HG03439 (cell line): ENCODE data around the gene FAM83D.
"Not testable (repeated sequence)": the region's sequence is repeated elsewhere in the genome, so short reads cannot be mapped to it uniquely, and the experiment has no call there.

Source experiments
- ATAC-seq: cut with Tn5 transposase; IDR thresholded peaks from one replicate; pipeline ENCODE4 v1.9.1; 2021; ENCODE audit warnings: mild to moderate bottlenecking, moderate library complexity; ENCODE audit not compliant: unreplicated experiment

The FAM83D gene

DNA sequence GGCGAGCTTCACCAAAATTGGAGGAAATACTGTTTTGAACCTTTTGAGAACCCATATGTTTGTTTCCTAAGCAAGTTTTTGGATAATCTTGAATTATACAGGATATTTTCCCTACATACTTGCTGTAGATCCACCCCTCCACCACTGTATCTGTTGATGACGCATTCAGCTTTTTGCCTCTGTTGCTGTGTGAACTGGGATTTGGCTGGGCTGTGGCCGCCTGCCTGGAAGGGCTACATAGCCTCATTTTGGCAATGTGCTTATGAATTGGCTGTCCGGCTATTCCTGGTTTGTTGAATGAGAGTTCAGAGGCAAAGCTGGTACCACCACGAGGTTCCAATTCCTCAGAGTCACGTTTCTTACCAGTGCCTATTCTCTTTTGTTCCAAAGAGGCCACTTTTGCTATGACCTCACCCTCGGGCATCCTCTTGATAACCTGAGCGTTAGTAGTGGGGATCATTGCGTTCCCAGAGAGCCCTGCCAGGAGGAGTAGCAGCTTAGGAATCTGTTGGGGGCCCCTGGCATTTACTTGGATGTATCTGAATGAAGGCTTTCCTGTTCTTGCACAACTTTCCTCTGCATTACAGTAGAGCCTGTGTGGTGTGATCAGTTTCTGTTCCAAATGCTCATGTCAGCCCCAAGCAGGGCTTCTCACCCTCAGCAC is 6.4 kb downstream of the FAM83D start:
- ATAC-seq, result no peak

DNA sequence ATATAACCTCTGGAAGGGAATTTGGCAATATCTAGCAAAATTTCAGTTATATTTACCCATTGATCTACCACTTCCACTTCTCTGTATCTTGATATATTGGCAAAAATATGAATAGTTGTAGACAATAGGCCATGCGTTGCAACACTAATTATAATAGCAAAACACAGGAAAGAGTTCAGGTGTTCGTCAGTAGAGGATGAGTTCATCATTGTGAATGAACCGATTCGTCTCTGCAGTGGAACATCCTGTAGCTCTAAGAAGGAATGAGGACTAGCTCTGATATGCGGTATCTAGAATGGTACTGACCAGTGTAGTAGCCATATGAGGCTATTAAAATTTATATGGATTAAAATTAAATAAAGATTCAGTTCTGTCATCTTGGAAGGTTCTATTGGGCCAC is 8.3 kb downstream of the FAM83D start:
- ATAC-seq, result no peak

DNA sequence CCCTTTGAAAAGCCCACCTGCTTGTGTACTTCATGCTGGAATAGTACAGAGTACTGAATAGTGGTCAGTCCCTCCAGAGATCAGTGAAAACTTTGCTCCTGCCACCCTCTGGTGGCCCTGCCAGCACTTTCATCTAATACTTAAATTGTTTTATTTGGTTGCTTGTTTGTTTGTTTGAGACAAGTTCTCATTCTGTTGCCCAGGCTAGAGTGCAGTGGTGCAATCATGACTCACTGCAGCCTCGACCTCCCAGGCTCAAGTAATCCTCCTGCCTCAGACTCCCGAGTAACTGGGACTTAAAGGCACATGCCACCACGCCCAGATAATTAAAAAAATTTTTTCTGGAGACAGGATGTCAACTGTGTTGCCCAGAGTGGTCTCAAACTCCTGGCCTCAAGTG is 9.1 kb downstream of the FAM83D start:
- no peak for ATAC-seq

DNA sequence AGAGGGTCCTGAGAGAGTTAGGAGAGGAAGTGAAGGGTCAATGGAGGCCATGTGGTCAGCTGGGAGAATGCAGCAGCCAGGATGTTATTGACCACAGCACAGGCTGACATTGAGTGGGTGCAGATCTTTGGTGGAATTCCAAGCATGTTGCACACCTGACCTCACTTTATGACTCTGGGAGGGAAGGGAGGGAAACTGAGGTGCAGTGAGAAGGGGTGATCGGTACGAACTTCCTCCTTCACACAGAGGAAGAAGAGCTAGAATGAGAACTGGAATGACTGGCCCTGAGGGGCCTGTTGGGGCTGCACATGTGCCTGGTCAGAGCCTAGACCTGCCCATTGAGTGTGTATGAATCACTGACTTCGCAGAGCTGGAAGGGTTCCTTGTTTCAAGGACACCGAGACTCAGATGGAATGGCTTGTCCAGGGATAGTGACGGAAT is 9.8 kb downstream of the FAM83D start:
- no peak for ATAC-seq

DNA sequence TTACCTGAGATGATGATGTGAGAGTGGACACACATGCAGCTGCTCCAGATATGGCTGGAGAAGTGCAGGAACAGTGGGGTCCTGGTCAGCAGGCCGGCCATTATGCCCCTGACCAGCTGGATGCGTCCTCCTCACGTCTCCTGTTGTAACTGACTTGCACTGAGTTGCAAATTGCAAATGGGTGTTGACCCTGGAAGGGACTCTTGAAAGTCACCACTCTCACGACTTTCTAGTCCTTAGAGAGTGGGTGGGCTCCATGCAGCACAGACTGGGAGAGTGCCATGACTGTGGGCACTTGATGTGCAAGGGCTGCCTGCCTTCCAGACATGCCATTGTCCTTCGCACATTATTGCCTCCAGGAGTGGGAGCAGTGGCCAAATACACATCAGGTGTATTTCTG is 10.8 kb downstream of the FAM83D start:
- no peak for ATAC-seq

DNA sequence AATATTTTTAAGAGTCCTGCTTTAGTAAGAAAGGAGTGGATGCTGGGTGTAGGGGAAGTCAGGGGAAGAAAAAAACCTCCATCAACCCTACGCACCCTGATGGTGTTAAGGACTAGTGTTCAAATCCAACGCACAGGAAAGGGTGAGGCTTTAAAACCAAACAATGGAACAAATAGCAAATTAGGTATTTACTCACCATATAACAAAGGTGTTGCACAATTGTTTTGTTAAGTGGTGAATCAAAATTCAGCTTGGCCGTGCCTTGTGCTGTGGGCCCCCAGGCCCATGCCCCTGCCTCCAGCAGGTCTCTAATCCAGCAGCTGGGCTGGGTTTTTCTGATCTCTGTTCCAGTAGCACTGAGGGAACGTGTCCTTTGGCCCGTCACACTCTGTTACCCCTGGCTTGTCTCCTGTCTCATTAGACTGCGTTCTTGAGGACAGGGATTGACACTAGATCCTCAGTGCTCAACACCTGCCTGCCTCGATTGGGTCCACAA is 11.8 kb downstream of the FAM83D start:
- no peak for ATAC-seq

DNA sequence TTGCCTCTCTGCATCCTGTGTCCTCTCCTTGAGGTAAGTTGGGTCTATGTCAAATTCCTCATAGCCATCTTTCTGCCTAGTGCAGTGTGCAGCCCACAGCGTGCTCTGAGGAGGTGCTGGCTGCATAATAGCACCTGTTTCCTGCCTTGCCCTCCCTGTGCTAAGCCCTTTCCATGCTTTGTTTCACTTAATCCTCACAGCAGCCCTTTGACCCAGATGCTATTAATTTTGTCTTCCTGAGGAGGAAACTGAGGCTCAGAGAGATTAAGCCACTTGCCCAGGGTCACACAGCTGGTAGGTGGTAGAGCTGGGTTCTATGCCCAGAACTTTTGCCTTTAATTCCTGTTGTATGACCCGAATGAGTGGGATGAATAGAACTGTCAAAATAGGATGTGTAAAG is 13.5 kb downstream of the FAM83D start:
- ATAC-seq, result no peak

DNA sequence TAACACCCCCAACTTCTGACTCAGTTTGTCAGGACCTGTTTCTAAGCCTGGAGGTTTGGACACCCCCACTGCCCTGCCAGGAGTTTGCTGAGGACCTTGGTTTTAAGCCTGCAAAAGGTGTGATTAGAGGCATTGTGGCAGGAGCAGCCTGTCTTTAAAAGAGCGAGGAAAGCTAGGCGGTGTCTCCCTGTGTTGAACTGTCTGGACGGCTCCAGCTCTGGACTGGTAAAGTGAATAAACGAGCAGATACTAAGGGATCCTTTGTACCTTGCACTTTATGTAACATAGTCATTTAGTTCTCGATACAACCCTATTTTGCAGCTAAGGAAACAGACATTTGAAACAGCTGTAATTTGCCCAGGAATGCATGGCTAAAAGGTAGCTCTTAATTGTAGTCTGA is 14.4 kb downstream of the FAM83D start:
- ATAC-seq, result no peak

DNA sequence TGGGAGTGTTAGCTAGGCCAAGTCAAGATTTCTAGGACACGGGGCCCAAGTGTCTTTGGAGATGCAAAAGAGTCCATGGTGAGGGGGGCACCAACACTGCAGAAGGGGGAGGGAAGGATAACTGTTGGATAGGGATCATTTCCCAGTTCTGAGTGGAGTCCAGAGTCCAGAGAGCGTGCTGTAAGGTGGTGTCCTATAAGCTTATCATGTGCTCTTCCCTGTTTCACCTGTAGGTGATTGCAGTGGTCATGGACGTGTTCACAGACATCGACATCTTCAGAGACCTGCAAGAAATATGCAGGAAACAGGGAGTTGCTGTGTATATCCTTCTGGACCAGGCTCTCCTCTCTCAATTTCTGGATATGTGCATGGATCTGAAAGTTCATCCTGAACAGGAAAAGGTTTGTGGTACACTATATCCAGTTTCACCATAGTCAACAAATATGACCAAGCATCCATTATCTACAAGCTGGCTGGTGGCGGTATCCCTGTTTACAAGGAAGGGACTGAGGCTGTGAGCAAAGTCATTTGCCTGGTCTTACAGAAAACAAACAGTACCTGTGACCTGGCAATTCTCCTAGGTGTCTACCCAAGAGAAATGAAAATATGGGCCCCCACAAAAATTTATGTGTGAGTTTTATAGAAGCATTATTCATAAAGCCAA is 15.6 kb downstream of the FAM83D start:
- no peak for ATAC-seq

DNA sequence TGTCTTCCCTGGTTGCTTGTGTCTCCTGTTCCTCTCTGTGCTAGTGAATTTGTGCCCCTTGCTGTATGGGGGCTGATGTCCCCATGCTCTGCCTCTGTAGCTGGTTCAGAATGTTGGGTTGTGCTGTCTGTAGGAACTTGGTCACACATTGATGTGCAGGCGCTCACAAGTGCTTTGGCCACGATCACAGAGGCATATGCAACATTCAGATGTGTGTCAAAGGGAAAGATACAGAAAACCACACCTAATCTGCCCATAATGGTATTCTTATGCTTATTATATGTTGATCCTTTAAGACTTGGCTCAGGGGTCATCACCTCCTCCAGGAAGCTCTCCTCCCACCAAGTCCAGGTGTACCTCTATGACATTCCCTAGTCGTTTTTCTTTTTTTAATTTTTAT is 18.8 kb downstream of the FAM83D start:
- no peak for ATAC-seq

DNA sequence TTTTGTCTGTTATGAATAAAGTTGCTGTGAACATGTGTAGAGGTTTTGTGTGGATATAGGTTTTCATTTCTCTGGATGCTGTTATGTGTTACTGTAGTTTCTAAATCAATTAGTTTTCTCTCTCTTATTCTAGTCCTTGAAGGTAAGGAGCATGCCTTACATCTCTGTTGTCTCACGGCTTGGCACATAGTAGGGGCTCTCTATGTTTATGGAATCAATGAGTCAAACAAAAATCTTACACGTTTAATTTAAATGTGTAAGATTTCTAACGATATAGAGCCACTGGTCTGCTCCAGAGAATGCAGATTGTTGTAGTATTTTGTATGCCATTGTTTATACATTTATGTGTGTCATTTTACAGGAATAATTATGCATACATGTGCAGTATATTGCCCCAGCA is 20.6 kb downstream of the FAM83D start:
- no peak for ATAC-seq

DNA sequence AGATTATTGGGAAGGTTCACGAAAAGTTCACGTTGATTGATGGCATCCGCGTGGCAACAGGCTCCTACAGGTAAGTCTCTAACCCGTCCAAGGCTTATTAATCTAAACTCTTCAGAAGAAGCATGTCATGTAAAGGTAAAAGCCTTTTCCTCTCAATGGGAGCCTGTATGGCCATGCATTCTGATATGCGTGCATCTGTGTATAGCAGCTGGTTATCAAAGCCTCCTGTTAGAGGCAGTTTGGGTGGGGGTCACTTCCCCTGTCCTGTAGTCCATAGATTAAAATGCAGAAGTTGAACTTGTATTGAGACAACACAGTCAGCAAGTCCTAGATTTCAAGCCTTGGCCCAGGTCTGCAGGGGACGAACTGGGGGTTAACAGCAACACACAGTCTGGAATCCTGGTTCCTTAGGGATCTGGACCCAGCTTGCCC is 21.7 kb downstream of the FAM83D start:
- no peak for ATAC-seq

DNA sequence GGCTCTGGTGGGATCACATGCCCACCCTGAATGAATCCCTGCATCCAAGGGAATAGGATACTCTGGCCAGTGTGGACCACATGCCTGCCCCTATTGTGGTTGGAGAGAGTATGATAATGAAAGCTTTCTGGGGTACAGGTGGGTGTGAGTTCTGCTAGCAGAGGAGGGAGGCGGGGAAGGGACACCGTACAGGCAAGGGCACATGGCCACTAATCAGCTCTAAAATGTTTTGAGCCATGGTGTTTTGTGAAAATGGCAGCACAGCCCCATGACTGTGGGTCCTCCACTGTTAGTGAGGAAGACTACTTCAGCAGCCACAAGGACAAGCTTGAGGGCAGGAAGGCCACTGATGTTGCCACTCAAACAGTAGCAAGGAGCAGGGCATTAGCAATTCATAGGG is 24.0 kb downstream of the FAM83D start:
- ATAC-seq, result no peak

DNA sequence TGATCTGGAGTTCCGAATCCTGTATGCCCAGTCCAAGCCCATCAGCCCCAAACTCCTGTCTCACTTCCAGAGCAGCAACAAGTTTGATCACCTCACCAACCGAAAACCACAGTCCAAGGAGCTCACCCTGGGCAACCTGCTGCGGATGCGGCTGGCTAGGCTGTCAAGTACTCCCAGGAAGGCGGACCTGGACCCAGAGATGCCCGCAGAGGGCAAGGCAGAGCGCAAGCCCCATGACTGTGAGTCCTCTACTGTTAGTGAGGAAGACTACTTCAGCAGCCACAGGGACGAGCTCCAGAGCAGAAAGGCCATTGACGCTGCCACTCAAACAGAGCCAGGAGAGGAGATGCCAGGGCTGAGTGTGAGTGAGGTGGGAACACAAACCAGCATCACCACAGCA is 25.4 kb downstream of the FAM83D start:
- ATAC-seq, result no peak

DNA sequence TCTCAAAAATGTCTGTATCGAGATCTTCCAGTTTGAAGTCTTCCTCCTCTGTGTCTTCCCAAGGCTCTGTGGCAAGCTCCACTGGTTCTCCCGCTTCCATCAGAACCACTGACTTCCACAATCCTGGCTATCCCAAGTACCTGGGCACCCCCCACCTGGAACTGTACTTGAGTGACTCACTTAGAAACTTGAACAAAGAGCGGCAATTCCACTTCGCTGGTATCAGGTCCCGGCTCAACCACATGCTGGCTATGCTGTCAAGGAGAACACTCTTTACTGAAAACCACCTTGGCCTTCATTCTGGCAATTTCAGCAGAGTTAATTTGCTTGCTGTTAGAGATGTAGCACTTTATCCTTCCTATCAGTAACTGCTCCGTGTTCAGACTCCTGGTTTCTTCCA is 25.9 kb downstream of the FAM83D start:
- no peak for ATAC-seq

DNA sequence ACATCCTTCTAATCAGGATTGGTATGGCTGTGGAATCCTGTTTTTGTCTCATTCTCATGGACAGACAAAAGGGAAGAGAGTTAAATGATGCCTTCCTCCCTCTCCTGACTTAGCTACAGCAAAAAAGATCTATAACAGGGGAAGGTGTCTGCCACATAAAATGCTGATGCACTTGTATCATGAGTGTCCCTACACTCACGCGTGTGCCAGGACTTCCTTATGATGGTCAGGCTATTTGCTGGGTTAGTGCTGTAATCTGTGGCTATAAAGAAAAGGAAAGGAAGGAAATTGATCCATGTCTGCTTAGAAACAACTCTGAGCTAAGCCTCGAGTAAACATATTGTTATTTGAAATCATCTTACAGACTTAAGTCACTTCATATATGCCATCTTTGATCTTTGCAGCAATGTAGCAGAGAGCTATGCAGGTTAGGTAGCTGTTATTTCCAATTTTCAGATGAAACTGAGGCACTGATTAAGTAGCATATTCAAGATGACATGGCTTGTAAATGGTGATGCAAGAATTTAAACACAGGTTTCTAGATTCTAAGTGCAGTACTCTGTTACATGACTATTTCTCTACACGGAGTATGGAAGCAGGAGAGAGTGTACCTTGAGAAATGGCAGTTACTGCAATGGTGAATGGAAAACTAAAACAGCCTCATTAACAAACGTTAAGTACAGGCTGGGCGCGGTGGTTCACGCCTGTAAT is 27.6 kb downstream of the FAM83D start:
- ATAC-seq, result no peak

DNA sequence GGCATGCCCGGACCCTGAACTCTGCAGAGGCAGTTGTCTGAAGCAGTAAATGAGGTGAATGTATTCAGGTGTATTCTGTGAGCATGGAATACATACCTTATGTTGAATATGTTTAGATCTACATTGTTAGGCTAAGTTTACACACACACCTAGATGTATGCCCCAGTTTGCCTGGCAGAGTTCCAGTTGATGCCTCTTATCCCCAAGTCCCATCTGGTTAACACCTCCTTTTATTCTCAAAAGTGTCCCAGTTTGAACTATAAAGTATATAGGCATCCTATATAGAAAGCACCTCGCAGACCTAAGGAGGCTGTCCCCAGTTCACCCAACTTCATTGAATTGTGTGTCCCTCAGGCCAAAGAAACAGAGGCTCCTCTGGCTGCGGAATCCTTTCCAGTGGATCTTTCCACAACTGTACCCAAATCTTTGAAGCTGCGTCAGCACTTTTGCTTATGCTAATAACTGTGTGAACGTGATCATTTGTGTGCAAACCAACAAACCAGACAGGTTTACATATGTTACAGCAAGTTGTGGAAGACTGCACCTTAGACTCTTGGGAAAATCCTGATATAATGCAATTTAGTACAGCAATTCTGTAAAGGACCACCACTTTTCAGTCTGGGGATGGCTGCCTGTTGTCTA is 31.1 kb downstream of the FAM83D start:
- ATAC-seq, result no peak

DNA sequence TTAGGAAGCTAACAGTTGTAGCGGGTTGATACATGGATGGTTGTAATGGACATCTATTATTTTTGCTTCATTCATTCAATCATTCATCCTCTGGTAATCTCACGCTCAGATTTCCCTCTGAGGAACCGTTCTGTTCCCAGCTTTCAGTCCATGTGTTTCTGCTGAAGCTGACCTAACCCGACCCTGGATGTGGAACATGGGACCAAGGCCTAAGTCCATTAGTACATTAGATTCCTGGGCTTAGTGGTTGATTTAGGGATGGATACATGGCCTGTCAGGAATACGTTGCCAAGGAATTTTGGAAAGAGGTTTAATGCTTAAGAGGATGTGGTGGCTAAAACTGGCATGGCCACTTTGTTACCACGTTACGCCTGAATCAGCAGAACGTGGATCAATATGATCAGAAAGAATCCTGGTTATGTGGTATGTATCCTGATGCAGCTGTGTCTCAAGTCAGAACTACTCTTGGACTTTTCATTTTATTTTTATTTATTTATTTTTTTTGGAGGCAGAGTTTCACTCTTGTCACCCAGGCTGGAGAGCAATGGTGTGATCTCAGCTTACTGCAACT is 31.8 kb downstream of the FAM83D start:
- ATAC-seq, result no peak

DNA sequence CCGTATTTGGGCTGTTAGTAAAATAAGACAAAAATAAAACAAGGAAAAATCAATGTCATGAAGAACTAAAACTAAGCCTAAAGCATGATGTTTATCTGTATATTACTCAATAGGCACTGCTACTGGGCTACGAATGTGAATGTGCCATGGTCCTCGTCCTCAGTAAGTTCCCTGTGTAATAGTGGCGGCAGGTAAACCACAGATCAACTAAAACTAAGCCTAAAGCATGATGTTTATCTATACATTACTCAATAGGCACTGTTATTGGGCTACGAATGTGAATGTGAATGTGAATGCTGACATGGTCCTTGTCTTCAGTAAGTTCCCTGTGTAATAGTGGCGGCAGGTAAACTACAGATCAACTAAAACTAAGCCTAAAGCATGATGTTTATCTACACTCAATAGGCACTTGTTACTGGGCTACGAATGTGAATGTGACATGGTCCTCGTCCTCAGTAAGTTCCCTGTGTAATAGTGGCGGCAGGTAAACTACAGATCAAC is 34.0 kb downstream of the FAM83D start:
- not testable (repeated sequence) for ATAC-seq

DNA sequence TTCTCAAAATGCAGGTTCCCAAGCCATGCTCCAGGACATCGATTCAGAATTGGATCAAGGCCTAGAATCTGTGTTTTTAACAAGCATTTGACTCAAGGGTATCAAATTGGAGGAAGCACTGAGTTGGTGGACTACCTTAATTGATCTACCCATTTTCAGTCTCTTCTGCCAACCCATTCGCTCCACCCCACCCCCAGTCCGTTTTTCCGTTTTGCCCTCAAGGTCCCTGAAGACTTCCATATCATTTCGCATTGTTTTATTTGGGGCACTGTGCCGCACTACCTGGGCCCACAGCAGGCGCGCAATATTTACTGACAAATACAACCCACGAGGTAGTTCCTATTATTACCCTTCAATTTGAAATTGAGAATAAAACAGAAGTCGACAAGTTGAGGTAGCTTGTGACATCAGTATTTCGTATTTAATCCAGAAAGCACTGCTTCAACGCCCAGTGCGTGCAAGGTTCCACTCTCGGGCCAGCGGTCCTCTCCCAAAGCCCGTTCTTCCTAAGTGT is 35.4 kb downstream of the FAM83D start:
- no peak for ATAC-seq
